AG04450 (cell line): ENCODE data around the gene CLECL1. TPM values are rescaled to one million over a fixed set of nuclear protein-coding genes. Genes with fewer than 3 reads are reported as not detected.

Experiments used
- CTCF ChIA-PET: fragments of 300-600, 350-600 bp; formaldehyde crosslinking; extraction: SDS; loops from one replicate; lab custom pipeline; 2022; ENCODE audit warnings: antibody characterized with exemption, inconsistent platforms; lab: Charles Lee
- POLR2A ChIA-PET: fragments of 350-600 bp; formaldehyde crosslinking; extraction: SDS; loops from one replicate; lab custom pipeline; 2021; ENCODE audit warnings: antibody characterized with exemption, inconsistent platforms; lab: Yijun Ruan, JAX
- DNase-seq: peaks from one replicate; pipeline ENCODE4 v3.0.0-alpha.2; 2011; ENCODE audit warnings: low read depth, low spot score
- H3K27ac ChIP-seq: one replicate; pipeline ENCODE4 v1.5.1; 2012; ENCODE audit warnings: low read depth, low read length, control low read depth
- H3K27me3 ChIP-seq: one replicate; pipeline ENCODE4 v1.6.0; 2012; ENCODE audit warnings: low read length; ENCODE audit not compliant: control insufficient read depth, insufficient read depth
- H3K4me3 ChIP-seq: 2 replicates; pipeline ENCODE4 v1.5.1; 2011; ENCODE audit warnings: mild to moderate bottlenecking, low read depth, low read length, control low read depth
- H3K9me3 ChIP-seq: 2 replicates; pipeline ENCODE4 v1.5.1; 2012; ENCODE audit warnings: low read length; ENCODE audit not compliant: control insufficient read depth, insufficient read depth
- CTCF ChIP-seq: IDR thresholded peaks from 2 replicates; pipeline ENCODE4 v1.5.1; 2011; ENCODE audit warnings: low read depth, low read length, control low read depth, inconsistent platforms
- polyA plus RNA-seq: library from polyadenylated mRNA; depleted of rRNA; stranded (reverse); fragments of >200 nt; gene quantifications from 2 replicates; pipeline ENCODE4 v1.2.3, GENCODE V29; 2011

Gene CLECL1
- polyA plus RNA-seq, 1 experiment = not detected

DNA sequence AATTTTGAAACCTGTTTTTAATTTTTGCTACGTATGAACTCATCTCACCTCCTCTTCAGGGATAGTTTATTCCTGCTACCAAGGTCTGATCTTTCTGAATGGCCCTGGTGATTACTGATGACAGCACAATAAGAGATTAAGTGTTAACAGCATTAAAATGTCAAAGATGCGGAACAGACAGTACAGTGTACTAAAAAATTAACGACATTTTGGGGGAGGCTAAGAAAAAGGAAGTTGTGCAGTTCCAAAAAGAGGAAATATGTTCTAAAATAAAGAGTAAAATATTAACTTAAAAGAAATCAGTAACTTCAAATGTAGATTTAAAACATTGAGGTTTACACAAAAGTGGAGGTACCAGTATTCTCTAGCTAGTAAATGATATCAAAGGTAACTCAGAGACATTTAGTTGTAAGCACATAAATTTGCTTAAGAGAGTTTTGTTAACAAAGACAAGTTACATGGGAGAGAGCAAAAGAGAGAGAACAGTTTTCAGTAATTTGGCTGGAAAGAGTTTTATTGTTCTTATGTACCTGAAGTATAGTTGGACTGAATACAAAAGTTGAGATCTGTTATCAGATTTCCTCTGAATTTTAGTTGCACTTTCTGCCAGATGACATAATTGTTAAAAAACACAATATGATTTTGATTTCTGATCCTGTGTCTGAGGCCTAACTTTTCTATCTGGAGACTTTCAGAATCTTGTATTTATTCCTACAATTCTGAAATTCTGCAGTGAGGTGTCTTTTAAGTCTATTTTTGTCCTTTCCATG, 4.2 kb upstream of the CLECL1 start:
- Histone ChIP-seq H3K27ac (no peak overlapping the region), H3K27me3 (no peaks in the 10 kb centered on the region), H3K4me3 (no peak overlapping the region), H3K9me3 (no peaks in the 10 kb centered on the region)
- CTCF ChIA-PET = interaction anchor here (0.9 to 1.6 kb wide), 2 partner anchors 13 to 15 kb away, joined by 3 to 7 read pairs; no protein-coding TSS in a partner anchor
- TF ChIP-seq CTCF = no peak
- POLR2A ChIA-PET = no interaction called here
- DNase-seq = no peak

DNA sequence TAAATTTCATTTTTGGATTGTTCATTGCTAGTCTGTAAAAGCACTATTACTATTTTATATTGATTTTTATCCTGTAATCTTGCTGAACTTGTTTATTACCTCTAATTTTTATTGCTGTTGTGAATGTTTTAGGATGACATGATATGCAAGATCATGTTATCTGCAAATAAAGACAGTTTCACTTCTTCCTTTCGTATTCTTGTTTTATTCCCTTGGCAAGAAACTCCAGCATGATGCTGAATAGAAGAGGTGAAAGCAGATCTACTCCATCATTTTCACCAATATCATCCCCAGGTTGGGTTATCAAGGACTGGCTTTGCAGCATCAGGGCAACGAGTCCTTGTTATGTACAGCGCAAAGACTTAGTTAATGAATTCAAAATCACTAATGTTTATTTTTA, 2.7 kb upstream of the CLECL1 start:
- Histone ChIP-seq H3K27me3 (no peaks in the 10 kb centered on the region), H3K4me3 (no peak overlapping the region), H3K27ac (no peak overlapping the region), H3K9me3 (no peaks in the 10 kb centered on the region)
- no peak for TF ChIP-seq CTCF
- POLR2A ChIA-PET = no interaction called here
- DNase-seq = no peak
- CTCF ChIA-PET = no interaction called here

- no peak for DNase-seq
- H3K27ac ChIP-seq = no peak overlapping the region
- TF ChIP-seq CTCF = no peak
- ChIA-PET CTCF (interaction anchor here (2.8 kb wide), 1 partner anchor 18 kb away, joined by 25 read pairs; no protein-coding TSS in a partner anchor), POLR2A (no interaction called here)
- H3K4me3 ChIP-seq = no peak overlapping the region
- no peaks in the 10 kb centered on the region for H3K27me3 ChIP-seq
- no peaks in the 10 kb centered on the region for H3K9me3 ChIP-seq
Measured at GRCh38 chr12:9731797-9732196, 1.1 kb downstream of the CLECL1 start.

DNA sequence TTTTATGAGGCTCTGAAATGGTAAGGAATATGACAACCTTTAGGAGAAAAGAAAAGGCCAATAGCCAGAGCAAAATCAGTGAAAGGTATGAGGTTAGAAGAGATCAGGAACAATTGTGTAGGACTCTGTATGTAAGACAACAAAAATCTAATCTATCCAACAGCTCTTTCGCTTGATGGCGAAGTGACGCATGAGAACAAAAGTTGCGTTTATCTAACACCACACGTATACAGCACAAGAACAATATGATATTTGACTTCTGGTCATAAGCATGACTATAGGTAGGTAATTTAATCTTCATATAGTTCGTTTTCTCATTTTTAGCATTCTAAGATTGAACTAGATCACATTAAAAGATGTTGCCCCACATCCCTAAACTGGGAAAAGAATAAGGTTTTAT, 1.5 kb downstream of the CLECL1 start:
- no peak for TF ChIP-seq CTCF
- Histone ChIP-seq H3K27ac (no peak overlapping the region), H3K27me3 (no peaks in the 10 kb centered on the region), H3K4me3 (no peak overlapping the region), H3K9me3 (no peaks in the 10 kb centered on the region)
- no peak for DNase-seq
- POLR2A ChIA-PET = no interaction called here
- CTCF ChIA-PET = interaction anchor here (2.8 kb wide), 1 partner anchor 18 kb away, joined by 25 read pairs; no protein-coding TSS in a partner anchor

- H3K27ac ChIP-seq = no peak overlapping the region
- no peak overlapping the region for H3K4me3 ChIP-seq
- TF ChIP-seq CTCF = no peak
- ChIA-PET CTCF (interaction anchor here (1.4 to 2.8 kb wide), 4 partner anchors 12 to 97 kb away, joined by 4 to 25 read pairs (median 4); no protein-coding TSS in a partner anchor), POLR2A (no interaction called here)
- H3K9me3 ChIP-seq = no peaks in the 10 kb centered on the region
- DNase-seq = no peak
- no peaks in the 10 kb centered on the region for H3K27me3 ChIP-seq
Measured at GRCh38 chr12:9730591-9730990, 2.3 kb downstream of the CLECL1 start.
